MCF 10A (cell line): ENCODE results near the gene EFNA3. TPM values are rescaled to one million over a fixed set of nuclear protein-coding genes. Genes with fewer than 3 reads are reported as not detected.

Experiments used
- BruUV-seq: library from RNA; stranded (reverse); fragments of 400-500 nt; replicated peaks from 2 replicates; lab custom pipeline; 2021; lab: Mats Ljungman, UMichigan
- CTCF ChIA-PET: fragments of 300-600 bp; sonication (Branson Sonifier 250); formaldehyde crosslinking; extraction: SDS; loops from one replicate; lab custom pipeline; 2021; ENCODE audit warnings: antibody characterized with exemption, inconsistent platforms; lab: Yijun Ruan, JAX
- POLR2A ChIA-PET: fragments of 300-600, 350-650 bp; sonication (Branson Sonifier 250); formaldehyde crosslinking; extraction: SDS; loops from one replicate; lab custom pipeline; 2020; ENCODE audit warnings: antibody characterized with exemption, inconsistent platforms; lab: Yijun Ruan, JAX
- DNase-seq: peaks from one replicate; pipeline ENCODE4 v3.0.0-alpha.2; 2018; ENCODE audit not compliant: unreplicated experiment
- H3K27ac Mint-ChIP-seq: one replicate; pipeline ENCODE4 v1.8.0; 2022; ENCODE audit warnings: mild to moderate bottlenecking, low read depth, mixed read lengths; ENCODE audit not compliant: unreplicated experiment
- H3K27me3 Mint-ChIP-seq: one replicate; pipeline ENCODE4 v1.8.0; 2022; ENCODE audit warnings: mixed read lengths; ENCODE audit not compliant: insufficient read depth, unreplicated experiment
- H3K36me3 Mint-ChIP-seq: one replicate; pipeline ENCODE4 v1.8.0; 2022; ENCODE audit warnings: mild to moderate bottlenecking, moderate library complexity, mixed read lengths; ENCODE audit not compliant: insufficient read depth, unreplicated experiment
- H3K4me1 Mint-ChIP-seq: one replicate; pipeline ENCODE4 v1.8.0; 2022; ENCODE audit warnings: mixed read lengths; ENCODE audit not compliant: insufficient read depth, unreplicated experiment
- H3K4me3 Mint-ChIP-seq: one replicate; pipeline ENCODE4 v1.8.0; 2022; ENCODE audit warnings: mild to moderate bottlenecking, moderate library complexity, mixed read lengths; ENCODE audit not compliant: unreplicated experiment
- H3K9me3 Mint-ChIP-seq: one replicate; pipeline ENCODE4 v1.8.0; 2022; ENCODE audit warnings: mixed read lengths; ENCODE audit not compliant: unreplicated experiment
- CTCF ChIP-seq: fragments of 200-600 bp; IDR thresholded peaks from one replicate; pipeline ENCODE4 v1.8.0; 2022; ENCODE audit warnings: antibody characterized with exemption, mild to moderate bottlenecking; ENCODE audit not compliant: unreplicated experiment
- intact Hi-C: fragments of 100-400 bp; cut with micrococcal nuclease; formaldehyde crosslinking; loops from 2 replicates; pipeline ENCODE4 v1.14.1; 2022
- total RNA-seq: library from RNA; stranded (reverse); gene quantifications from 2 replicates; pipeline ENCODE4 v1.2.3, GENCODE V29; 2022

The EFNA3 gene
- total RNA-seq, 1 experiment from 2014 or later = 1.7 TPM

GRCh38 chr1:155071701-155072100 lies 6.9 kb upstream of the EFNA3 start:
- BruUV-seq = no TSS peak
- TF ChIP-seq CTCF = no peak
- no peak for DNase-seq
- intact Hi-C loops = no loop called here
- Mint-ChIP-seq H3K27ac (no peak overlapping the region), H3K36me3 (peaks cover 35% of the 10 kb centered on the region), H3K27me3 (no peaks in the 10 kb centered on the region), H3K4me1 (peaks cover 6% of the 10 kb centered on the region), H3K9me3 (no peaks in the 10 kb centered on the region), H3K4me3 (no peak overlapping the region)
- ChIA-PET POLR2A (interaction anchor here (0.8 kb wide), 1 partner anchor 58 kb away, joined by 3 read pairs; no protein-coding TSS in a partner anchor), CTCF (interaction anchor here (0.6 to 1.2 kb wide), 3 partner anchors 18 to 81 kb away, joined by 3 to 6 read pairs (median 4); no protein-coding TSS in a partner anchor)

- POLR2A ChIA-PET = interaction anchor here (0.6 to 0.8 kb wide), 4 partner anchors 13 to 465 kb away, joined by 3 to 6 read pairs (median 3); partner anchors contain the start of gene FLAD1
- no peak for DNase-seq
- H3K27me3 Mint-ChIP-seq = no peaks in the 10 kb centered on the region
Measured at GRCh38 chr1:155072531-155073289, 5.9 kb upstream of the EFNA3 start.

GRCh38 chr1:155073377-155074242 lies 5.0 kb upstream of the EFNA3 start:
- Mint-ChIP-seq H3K27me3 (no peaks in the 10 kb centered on the region), H3K9me3 (no peaks in the 10 kb centered on the region), H3K4me1 (peaks cover 18% of the 10 kb centered on the region), H3K4me3 (no peak overlapping the region), H3K27ac (no peak overlapping the region), H3K36me3 (peaks cover 18% of the 10 kb centered on the region)
- BruUV-seq = no TSS peak
- no peak for DNase-seq
- POLR2A ChIA-PET = interaction anchor here (0.7 to 5.5 kb wide), 3 partner anchors 9 to 466 kb away, joined by 3 to 41 read pairs (median 6); partner anchors contain the start of gene EFNA4
- CTCF ChIA-PET = interaction anchor here (0.5 to 3.6 kb wide), 7 partner anchors 13 to 599 kb away, joined by 3 to 27 read pairs (median 3); no protein-coding TSS in a partner anchor
- no peak for TF ChIP-seq CTCF
- intact Hi-C loops = no loop called here

More at GRCh38 chr1:155072531-155073289, 5.9 kb upstream of the EFNA3 start:
- H3K36me3 Mint-ChIP-seq = peaks cover 25% of the 10 kb centered on the region
- CTCF ChIA-PET = interaction anchor here (0.5 to 1.2 kb wide), 8 partner anchors 11 to 598 kb away, joined by 3 to 6 read pairs (median 4); no protein-coding TSS in a partner anchor
- no peak overlapping the region for H3K27ac Mint-ChIP-seq
- intact Hi-C loops = no loop called here
- peaks cover 10% of the 10 kb centered on the region for H3K4me1 Mint-ChIP-seq
- BruUV-seq = no TSS peak
- no peak for TF ChIP-seq CTCF
- H3K4me3 Mint-ChIP-seq = no peak overlapping the region
- no peaks in the 10 kb centered on the region for H3K9me3 Mint-ChIP-seq
